GM21723 (cell line): Measurements from ENCODE around the gene SLC12A7.
"Not testable (repeated sequence)": the region's sequence is repeated elsewhere in the genome, so short reads cannot be mapped to it uniquely, and the experiment has no call there.

Experiments
- ATAC-seq: cut with Tn5 transposase; IDR thresholded peaks from one replicate; pipeline ENCODE4 v1.9.1; 2021; ENCODE audit warnings: mild to moderate bottlenecking, moderate library complexity; ENCODE audit not compliant: unreplicated experiment

The SLC12A7 gene

DNA sequence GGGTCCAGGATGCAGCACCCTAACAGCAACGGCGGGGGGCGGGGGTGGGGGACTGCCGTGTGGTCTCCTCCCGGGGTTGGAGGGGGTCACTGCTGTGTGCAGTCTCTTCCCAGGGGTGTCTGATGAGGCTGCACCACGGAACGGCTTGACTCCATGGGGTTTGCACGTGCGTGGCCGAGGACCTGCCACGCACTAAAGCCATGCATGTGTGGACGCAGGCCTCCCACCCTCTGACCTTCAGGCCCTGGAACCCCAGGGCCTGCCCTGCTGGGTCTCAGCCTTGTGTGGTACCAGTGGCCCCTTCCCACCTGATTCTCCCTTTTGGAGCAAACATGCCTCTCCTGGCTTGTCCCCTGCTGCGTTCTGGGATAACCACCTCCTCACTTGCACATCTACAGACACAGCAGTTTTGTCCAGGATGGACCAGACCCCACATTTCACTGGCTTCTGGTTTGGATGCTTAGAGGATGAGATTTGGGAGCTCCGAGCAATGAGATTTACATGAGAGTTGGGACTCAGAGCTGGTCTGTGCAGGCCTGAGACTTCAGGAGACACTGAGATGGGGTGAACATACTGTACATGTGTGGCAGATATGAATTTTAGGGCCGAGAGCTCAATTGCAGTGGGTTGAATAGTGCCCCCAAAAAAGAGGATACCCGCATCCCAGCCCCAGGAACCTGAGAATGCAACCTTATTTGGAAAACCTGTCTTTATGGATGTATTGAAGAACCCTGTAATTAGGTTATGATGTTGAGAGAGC, 45.8 kb downstream of the SLC12A7 start:
- ATAC-seq: no peak

GRCh38 chr5:1065143-1065750, 46.6 kb downstream of the SLC12A7 start:
- no peak for ATAC-seq

DNA sequence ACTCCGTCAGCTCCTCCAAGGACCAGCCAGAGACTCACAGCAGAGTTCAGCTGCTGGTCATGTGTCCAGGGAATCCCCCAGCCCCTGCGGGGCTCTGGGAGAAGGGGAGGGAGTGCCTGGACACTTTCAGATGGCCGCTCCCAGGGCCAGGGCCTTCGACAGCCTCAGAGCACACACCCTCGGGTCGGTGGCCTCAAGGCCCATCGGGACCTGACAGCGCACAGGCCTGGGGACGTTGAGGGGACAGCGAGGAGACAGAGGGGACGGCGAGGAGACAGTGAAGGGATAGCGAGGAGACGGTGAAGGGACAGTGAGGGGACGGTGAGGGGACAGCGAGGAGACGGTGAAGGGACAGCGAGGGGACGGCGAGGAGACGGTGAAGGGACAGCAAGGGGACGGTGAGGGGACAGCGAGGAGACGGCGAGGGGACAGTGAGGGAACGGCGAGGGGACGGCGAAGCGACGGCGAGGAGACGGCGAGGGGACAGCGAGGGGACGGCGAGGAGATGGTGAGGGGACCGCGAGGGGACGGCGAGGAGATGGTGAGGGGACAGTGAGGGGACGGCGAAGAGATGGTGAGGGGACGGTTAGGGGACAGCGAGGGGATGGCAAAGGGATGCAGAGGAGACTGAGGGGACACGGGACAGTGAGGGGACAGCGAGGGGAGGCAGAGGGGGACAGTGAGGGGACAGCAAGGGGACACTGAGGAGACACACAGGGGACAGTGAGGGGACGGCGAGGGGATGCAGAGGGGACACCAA, 47.3 kb downstream of the SLC12A7 start:
- ATAC-seq: no peak

GRCh38 chr5:1063661-1064382, 48.0 kb downstream of the SLC12A7 start:
- no peak for ATAC-seq

GRCh38 chr5:1062761-1063568, 48.9 kb downstream of the SLC12A7 start:
- ATAC-seq: no peak

- ATAC-seq: no peak
Measured at GRCh38 chr5:1061916-1062315, 49.9 kb downstream of the SLC12A7 start.

DNA sequence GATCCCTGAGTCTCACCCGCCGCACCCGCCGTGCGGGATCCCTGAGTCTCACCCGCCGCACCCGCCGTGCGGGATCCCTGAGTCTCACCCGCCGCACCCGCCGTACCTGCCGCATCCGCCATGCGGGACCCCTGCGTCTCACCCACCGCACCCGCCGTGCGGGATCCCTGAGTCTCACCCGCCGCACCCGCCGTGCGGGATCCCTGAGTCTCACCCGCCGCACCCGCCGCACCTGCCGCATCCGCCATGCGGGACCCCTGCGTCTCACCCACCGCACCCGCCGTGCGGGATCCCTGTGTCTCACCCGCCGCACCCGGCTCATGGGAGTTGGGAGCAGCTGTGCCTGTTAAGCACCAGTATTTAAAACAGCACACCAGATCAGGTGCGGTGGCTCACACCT, 50.6 kb downstream of the SLC12A7 start:
- not testable (repeated sequence) for ATAC-seq

DNA sequence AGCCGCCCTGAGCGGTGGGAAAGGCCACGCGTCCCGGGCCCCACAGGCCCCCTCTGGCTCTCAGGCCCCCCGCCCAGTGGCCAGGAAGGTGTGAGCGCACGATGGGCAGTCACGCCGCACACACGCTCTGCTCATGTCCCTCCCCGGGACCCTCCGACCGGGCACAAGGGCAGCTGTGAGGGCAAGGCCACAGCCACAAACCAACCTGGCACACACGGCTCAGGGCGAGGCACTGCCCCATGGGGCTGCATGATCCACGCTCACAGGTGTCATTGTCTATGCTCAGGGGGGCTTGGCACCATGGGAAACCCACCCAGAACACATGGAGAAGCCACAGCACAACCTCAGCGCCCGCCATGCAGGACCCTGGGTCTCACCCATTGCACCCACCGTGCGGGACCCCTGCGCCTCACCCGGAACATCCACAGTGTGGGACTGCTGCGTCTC, 51.3 kb downstream of the SLC12A7 start:
- no peak for ATAC-seq

- ATAC-seq: no peak
Measured at GRCh38 chr5:1059884-1060263, 52.0 kb downstream of the SLC12A7 start.

DNA sequence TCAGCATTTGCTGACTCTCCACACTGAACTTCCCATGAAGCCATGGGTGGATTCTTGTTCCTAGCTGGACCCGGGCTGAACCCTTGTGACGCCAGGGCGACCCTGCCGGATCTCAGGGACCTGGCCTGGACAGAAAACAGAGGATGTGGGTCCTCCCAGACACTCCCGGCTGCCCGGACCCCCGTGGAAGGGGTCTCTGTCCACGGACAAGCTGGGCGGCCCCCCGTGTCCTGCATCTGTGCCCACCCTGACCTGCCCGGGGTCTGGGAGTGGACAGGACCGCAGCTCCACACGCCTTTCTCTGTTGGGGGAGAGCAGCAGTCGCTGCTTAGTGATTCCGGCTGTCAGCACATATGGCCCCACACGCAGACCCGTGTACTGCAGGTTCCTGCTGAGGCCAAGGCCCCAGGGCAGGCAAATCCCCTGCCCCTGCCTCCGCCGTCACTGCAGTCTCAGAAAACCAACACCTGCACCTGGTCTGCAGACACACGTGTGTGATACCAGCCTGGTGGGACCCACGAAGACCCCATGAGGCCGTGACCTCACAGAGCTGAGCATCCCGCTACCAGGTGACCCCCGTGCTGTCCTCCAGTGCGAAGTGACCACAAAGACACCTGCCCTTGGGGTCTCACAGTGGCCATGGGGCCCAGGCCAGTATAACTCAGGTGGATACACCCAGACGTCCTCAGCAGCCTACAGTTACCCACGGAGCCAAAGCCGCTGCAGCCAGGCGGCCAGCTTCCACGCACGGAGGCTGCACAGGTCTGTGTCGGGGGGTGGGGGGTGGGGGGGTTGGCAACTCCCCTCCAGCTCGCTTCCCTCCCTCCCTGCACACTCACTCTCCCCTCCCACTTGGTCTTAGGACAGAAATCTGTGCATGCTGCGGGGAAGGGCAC, 52.6 kb downstream of the SLC12A7 start:
- ATAC-seq: no peak

DNA sequence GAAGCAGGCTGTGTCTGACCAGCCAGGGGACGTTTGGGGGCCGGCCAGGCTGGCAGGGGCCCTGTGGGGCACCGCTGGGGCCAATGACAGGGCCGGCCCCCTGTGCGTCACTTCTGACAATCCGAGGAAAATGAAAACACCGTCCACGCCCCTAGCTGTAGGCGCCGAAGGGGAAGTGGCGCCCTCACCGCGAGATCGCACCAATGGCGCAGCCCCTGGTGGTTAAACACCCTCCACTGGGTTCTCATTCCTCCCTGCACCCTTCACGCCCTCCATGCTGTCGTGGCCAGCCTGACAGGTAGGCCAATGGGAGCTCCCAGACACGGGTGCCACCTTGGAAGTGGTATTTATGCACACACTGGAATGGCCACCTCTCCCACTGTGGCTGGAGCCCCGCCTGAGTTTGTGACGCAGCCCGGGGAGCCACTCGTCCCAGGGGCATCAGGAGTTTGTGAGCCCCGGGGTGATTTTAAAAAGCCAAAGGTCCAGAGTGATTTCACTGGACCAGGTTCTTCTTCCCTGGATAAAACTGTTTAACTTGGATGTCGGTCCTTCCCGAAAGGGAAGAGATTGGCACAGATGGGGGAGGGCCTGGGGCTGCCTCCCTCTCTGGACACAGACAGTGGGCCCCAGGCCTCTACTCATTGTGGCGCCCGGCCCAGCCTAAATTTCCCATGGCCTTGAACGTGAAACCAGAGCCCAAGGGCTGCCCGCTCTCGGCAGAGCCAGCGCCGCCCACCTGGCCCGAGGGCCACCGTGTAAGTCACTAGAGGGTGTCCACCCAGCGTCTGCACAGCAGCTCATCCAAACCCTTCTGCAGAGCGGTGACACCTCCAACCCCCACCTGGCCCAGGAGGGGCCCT, 53.5 kb downstream of the SLC12A7 start:
- ATAC-seq: no peak

DNA sequence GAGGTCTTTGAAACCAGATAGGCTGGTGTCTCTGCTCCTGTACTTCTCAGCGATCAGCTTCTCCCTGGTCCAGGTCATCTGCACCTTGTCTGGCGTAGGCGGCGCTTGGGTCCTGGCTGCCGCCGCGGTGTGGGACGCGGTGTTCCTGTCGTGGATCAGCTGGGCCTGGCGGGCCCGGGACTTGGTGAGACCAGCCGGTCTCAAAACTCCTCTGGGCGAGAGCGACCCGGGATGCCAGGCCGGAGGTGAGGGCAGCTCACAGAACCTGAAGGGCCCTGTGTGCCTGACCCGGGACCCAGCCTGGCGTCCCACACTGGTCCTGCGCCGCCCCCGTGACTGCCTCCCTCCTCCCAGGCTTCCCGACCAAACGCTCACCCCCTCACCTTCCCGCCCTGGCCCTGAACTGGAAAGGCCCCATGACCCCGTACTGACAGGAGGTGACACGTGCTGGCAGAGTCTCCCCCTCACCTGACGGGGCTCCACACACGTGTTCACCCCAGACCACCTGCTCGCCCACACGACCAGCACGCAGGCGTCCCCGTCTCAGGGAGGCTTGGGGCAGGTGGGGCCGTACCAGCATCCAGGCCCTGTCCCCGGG, 54.3 kb downstream of the SLC12A7 start:
- ATAC-seq: no peak

- ATAC-seq: no peak
Measured at GRCh38 chr5:1056611-1057484, 55.0 kb downstream of the SLC12A7 start.

DNA sequence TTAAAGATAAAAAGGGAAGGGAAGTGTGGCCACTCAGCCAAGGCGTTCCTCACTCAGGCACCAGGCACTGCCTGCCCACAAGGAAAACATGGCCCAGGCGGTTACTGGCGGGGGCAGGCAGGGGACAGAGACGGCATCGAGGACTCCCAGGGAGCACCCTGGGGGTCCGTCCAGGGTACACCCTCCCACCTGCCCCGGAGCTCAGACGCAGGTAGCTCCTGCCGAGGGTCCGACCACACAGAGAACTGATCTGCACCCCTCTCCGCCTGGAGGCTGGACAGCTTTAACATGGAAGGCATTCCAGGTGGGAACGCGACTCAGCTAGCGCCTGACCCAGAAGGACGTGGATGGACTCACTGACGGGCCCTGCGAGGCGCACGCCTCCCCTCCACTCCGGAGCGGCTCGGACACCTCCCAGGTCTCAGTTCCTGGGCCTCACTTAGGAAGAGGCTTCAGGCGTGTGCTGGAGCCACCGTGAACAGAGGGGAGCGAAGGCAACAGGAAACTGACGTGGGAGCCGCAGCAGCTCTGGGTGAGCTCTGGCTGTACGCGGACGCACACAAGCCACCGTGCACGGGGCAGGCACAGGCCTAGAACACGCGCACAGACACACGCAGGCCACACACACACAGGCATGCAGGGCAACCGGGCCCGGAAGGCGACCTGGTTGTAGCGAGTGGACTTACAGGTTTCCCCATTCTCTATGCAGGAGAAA, 55.8 kb downstream of the SLC12A7 start:
- no peak for ATAC-seq

DNA sequence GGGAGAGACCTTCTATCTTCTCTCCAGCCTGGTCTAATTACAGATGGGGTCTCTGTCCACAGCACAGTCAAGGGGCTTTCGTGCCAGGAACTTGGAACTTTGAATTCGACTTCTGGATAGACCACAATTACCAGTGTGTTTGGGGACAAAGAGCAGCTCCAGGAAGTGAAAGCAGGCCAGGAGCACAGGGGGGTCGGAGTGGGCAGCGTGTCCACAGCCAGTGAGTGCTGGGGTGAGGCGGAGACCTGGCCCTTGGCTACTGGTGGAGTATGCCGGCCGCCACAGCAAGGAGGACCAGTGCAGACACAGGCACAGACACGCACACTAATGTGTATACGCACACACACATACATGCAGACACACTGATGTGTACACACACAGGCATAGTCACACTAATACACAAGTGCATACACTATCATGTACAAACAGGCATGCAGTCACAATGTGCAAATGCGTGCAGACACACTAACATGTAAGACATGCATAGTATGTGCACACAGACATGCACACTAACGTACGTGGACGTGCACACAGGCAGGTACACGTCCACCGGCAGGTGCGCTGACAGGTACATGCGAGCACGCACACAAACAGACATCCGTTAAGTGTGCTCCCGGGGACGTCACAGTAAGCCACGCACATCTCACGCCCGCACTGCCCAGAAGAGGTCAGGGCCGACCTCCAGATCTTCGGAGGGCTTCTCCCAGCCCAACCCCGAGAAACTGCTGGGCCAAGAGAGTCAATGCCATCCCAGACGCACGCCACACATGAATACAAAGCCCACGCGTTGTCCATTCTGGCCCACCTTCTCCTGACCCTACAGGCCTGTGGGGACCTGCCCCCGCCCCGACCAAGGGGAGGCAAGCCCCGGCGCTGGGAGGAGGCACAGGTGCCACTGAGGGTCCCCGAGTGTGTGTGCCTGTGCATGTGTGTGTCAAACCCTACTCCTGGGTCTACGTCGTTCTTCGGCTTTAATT, 56.8 kb downstream of the SLC12A7 start:
- ATAC-seq: no peak
